Vagina (tissue), 2 donors: Measurements from ENCODE around the gene CCDC33. TPM values are rescaled to one million over a fixed set of nuclear protein-coding genes. Genes with fewer than 3 reads are reported as not detected.

ENCODE experiments used
- DNase-seq, 2 donors: peaks; one replicate each; pipeline ENCODE4 v3.0.0-alpha.2; 2017; ENCODE audit errors: extremely low spot score in 2 of 2
- H3K27ac ChIP-seq: fragments of 200-600 bp; sonication (generic); one replicate; pipeline ENCODE4 v1.5.1; 2019
- H3K27me3 ChIP-seq: fragments of 200-600 bp; sonication (generic); one replicate; pipeline ENCODE4 v1.5.1; 2019
- H3K36me3 ChIP-seq, 2 donors: fragments of 200-600 bp; sonication (generic); one replicate each; pipeline ENCODE4 v1.5.1; 2017 to 2019
- H3K4me1 ChIP-seq: fragments of 200-600 bp; sonication (generic); one replicate; pipeline ENCODE4 v1.5.1; 2019
- H3K4me3 ChIP-seq, 2 donors: fragments of 200-600 bp; sonication (generic); 1 replicate in 1 of 2; 2 replicates in 1 of 2; pipeline ENCODE4 v1.5.1; 2016 to 2019
- H3K9me3 ChIP-seq: fragments of 200-600 bp; sonication (generic); one replicate; pipeline ENCODE4 v1.5.1; 2019
- CTCF ChIP-seq, 3 experiments: fragments of 450-650 bp in 2 of 3; fragments of 200-600 bp in 1 of 3; sonication (generic) in 1 of 3; IDR thresholded peaks; one replicate each; pipeline ENCODE4 v1.5.1; 2017 to 2019; ENCODE audit warnings: antibody characterized with exemption in 3 of 3, mild to moderate bottlenecking in 2 of 3, moderate library complexity in 2 of 3
- POLR2A ChIP-seq, 2 donors: fragments of 450-650 bp; IDR thresholded peaks; one replicate each; pipeline ENCODE4 v1.6.1; 2017; ENCODE audit warnings: antibody characterized with exemption in 2 of 2, mild to moderate bottlenecking in 2 of 2, moderate library complexity in 2 of 2
- POLR2AphosphoS5 ChIP-seq, 2 donors: sonication (generic); formaldehyde crosslinking; IDR thresholded peaks; one replicate each; pipeline ENCODE4 v1.9.0; 2017; ENCODE audit warnings: antibody characterized with exemption in 2 of 2, mild to moderate bottlenecking in 2 of 2, low read depth in 1 of 2; ENCODE audit not compliant: insufficient read depth in 1 of 2
- intact Hi-C: fragments of 100-400 bp; cut with DNase I; formaldehyde crosslinking; loops from one replicate; pipeline ENCODE4 v1.15.1; 2023
- total RNA-seq: library from RNA; depleted of rRNA; stranded (reverse); fragments of >200 nt; gene quantifications from one replicate; pipeline ENCODE4 v1.2.3, GENCODE V29; 2016

CCDC33 gene
- total RNA-seq, 1 donor from 2014 or later: not detected

DNA sequence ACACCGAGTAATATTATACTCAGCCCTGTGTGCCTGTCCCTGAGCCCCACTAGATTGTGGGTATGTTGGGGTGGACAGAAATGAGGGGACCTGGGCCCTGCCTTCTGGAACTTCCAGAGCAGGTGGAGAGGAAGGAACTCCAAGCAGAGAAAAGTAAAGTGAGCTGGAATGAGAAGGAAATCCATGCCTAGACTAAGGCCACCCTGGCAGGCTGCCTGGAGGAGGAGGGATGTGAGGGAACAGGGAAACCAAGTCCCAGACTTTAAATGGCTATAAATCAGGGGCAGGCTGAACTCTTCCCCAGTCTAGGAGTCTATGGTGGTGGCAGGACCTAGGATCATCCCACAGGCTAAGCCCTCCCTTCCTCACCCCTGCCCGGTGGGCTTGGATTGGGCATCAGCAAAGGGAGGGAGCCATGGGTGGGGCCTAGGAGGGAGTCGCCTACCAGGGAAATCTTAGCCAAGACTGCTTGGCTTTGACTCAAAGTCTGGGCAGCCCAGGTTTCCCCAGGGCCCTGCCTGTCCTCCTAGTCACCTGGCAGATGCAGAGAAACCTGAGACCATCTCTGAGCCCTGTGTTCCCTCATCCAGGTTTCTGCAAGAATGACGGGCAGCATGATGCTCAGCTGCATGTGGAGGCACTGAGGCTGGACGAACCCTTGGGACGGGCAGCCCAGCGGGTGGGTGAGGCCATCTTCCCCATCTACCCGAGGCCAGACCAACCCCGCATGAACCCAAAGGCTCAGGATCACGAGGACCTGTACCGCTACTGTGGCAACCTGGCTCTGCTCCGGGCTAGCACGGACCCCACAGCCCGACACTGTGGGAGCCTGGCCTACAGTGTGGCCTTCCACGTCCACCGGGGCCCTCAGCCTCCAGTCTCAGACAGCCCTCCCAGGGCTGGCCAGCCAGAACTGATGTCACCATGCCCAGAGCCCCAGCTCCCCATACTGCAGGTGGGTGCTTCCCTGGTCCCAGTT, 17.9 kb upstream of the CCDC33 start:
- H3K4me1 ChIP-seq: peaks cover 4% of the 10 kb centered on the region
- no peaks in the 10 kb centered on the region for H3K36me3 ChIP-seq
- no peak for DNase-seq
- no peak for TF ChIP-seq CTCF (IDR thresholded peaks at IDR 0.05)
- TF ChIP-seq POLR2A (IDR thresholded peaks at IDR 0.05): no peak
- no peak for TF ChIP-seq POLR2AphosphoS5 (IDR thresholded peaks at IDR 0.05; ENCODE audit: insufficient read depth in 1 of 2, low read depth in 1 of 2)
- intact Hi-C loops: no loop called here
- H3K4me3 ChIP-seq: no peak overlapping the region
- no peaks in the 10 kb centered on the region for H3K9me3 ChIP-seq
- H3K27ac ChIP-seq: no peak overlapping the region
- H3K27me3 ChIP-seq: no peaks in the 10 kb centered on the region

- TF ChIP-seq POLR2A (IDR thresholded peaks at IDR 0.05): no peak
- TF ChIP-seq POLR2AphosphoS5 (IDR thresholded peaks at IDR 0.05; ENCODE audit: insufficient read depth in 1 of 2, low read depth in 1 of 2): no peak
- TF ChIP-seq CTCF (IDR thresholded peaks at IDR 0.05): no peak
- Histone ChIP-seq H3K4me1 (peaks cover 7% of the 10 kb centered on the region), H3K9me3 (no peaks in the 10 kb centered on the region), H3K36me3 (no peaks in the 10 kb centered on the region), H3K27ac (no peak overlapping the region), H3K4me3 (no peak overlapping the region), H3K27me3 (no peaks in the 10 kb centered on the region)
- no peak for DNase-seq
- intact Hi-C loops: no loop called here
These were observed 15.5 kb upstream of the CCDC33 start for GRCh38 chr15:74220475-74221248.

DNA sequence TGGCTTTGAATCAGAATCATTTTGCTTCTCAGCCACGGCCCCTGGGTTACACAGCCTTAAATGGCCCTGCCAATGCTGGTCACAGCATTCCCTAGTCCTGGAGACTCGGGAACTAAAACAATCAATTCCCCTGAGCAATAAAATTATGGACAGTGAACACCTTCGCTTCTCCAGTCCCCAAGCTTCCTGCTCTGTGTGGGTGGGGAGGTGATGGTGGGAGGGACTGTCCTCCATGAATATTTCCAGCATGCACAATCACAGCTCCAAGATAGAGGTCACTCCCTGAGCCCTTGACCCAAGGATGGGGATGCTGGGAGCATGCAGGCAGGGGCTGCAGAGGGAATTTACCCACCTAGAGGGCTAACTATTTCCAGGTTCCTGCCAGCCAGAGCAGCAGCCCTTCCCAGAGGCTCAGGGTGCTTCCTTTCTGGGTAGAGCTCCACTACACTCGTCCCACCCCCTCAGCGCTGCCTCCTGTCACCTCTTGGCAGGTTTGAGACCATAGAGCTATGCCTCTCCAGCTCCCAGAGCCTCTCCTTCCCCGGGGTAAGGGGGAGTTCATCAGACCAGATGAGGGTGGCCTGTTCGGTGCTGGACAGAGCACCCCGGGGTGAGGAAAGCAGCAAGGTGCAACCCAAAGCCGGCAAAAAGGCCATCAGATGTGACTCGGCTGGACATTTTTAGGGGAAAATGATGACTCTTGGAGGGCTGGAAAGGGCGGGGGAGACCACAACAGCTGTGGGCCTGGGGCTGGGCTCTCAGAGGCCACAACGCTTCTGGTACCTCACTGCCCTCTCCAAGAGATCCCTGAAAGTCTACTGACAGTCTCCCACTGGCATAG, 14.5 kb upstream of the CCDC33 start:
- no peak overlapping the region for H3K27ac ChIP-seq
- H3K4me1 ChIP-seq: peaks cover 7% of the 10 kb centered on the region
- intact Hi-C loops: no loop called here
- no peaks in the 10 kb centered on the region for H3K27me3 ChIP-seq
- no peaks in the 10 kb centered on the region for H3K36me3 ChIP-seq
- DNase-seq: no peak
- H3K9me3 ChIP-seq: no peaks in the 10 kb centered on the region
- H3K4me3 ChIP-seq: no peak overlapping the region
- no peak for TF ChIP-seq POLR2A (IDR thresholded peaks at IDR 0.05)
- TF ChIP-seq POLR2AphosphoS5 (IDR thresholded peaks at IDR 0.05; ENCODE audit: insufficient read depth in 1 of 2, low read depth in 1 of 2): no peak
- TF ChIP-seq CTCF (IDR thresholded peaks at IDR 0.05): no peak

- no peak for TF ChIP-seq POLR2A (IDR thresholded peaks at IDR 0.05)
- TF ChIP-seq CTCF (IDR thresholded peaks at IDR 0.05): no peak
- no peak for TF ChIP-seq POLR2AphosphoS5 (IDR thresholded peaks at IDR 0.05; ENCODE audit: insufficient read depth in 1 of 2, low read depth in 1 of 2)
- peaks cover 7% of the 10 kb centered on the region for H3K4me1 ChIP-seq
- H3K27ac ChIP-seq: no peak overlapping the region
- intact Hi-C loops: no loop called here
- no peaks in the 10 kb centered on the region for H3K9me3 ChIP-seq
- H3K36me3 ChIP-seq: no peaks in the 10 kb centered on the region
- H3K27me3 ChIP-seq: no peaks in the 10 kb centered on the region
- DNase-seq: no peak
- H3K4me3 ChIP-seq: no peak overlapping the region
These were observed 13.6 kb upstream of the CCDC33 start for GRCh38 chr15:74222240-74223119.
